GM23338 (cell line): ENCODE measurements around the gene IGF2R. TPM values are rescaled to one million over a fixed set of nuclear protein-coding genes. Genes with fewer than 3 reads are reported as not detected.

Source experiments
- ATAC-seq: fragments of 200-7000 bp; cut with Tn5 transposase; 3 replicates; pipeline ENCODE4 v1.9.1; 2020
- DNase-seq: peaks from one replicate; pipeline ENCODE4 v3.0.0-alpha.2; 2015; ENCODE audit warnings: low spot score
- H2AFZ ChIP-seq: fragments of 200-600 bp; sonication (generic); 2 replicates; pipeline ENCODE4 v1.8.0; 2016; ENCODE audit warnings: antibody characterized with exemption, mild to moderate bottlenecking, moderate library complexity
- H3F3A ChIP-seq: fragments of 200-600 bp; sonication (generic); replicated peaks from 2 replicates; pipeline ENCODE4 v1.8.0; 2017; ENCODE audit warnings: antibody characterized with exemption, mixed run types, low read depth
- H3K27ac ChIP-seq: fragments of 200-600 bp; sonication (generic); 2 replicates; pipeline ENCODE4 v1.6.1; 2016; ENCODE audit warnings: low read depth
- H3K27me3 ChIP-seq: fragments of 200-600 bp; sonication (generic); 2 replicates; pipeline ENCODE4 v1.8.0; 2016; ENCODE audit warnings: mild to moderate bottlenecking, mixed run types, moderate library complexity; ENCODE audit not compliant: insufficient read depth
- H3K36me3 ChIP-seq: fragments of 200-600 bp; sonication (generic); 2 replicates; pipeline ENCODE4 v1.8.0; 2016; ENCODE audit warnings: mild to moderate bottlenecking; ENCODE audit not compliant: insufficient read depth
- H3K4me1 ChIP-seq: fragments of 200-600 bp; sonication (generic); 2 replicates; pipeline ENCODE4 v1.8.0; 2016; ENCODE audit warnings: mild to moderate bottlenecking, moderate library complexity; ENCODE audit not compliant: insufficient read depth
- H3K4me2 ChIP-seq: fragments of 200-600 bp; sonication (generic); 2 replicates; pipeline ENCODE4 v1.7.1; 2017; ENCODE audit warnings: mixed run types
- H3K4me3 ChIP-seq: fragments of 200-600 bp; sonication (generic); 2 replicates; pipeline ENCODE4 v1.6.1; 2016; ENCODE audit warnings: mixed run types
- H3K79me2 ChIP-seq: fragments of 200-600 bp; sonication (generic); replicated peaks from 2 replicates; pipeline ENCODE4 v1.8.0; 2017; ENCODE audit warnings: mild to moderate bottlenecking; ENCODE audit not compliant: insufficient read depth
- H3K9me2 ChIP-seq: fragments of 200-600 bp; sonication (generic); 2 replicates; pipeline ENCODE4 v1.8.0; 2017; ENCODE audit not compliant: insufficient read depth
- H4K20me1 ChIP-seq: fragments of 200-600 bp; sonication (generic); replicated peaks from 2 replicates; pipeline ENCODE4 v1.8.0; 2017; ENCODE audit warnings: mild to moderate bottlenecking; ENCODE audit not compliant: insufficient read depth
- H3K27ac Mint-ChIP-seq: 2 replicates; pipeline ENCODE4 v1.8.0; 2020; ENCODE audit warnings: inconsistent platforms, mild to moderate bottlenecking, moderate library complexity, mixed read lengths
- H3K27me3 Mint-ChIP-seq: 3 replicates; pipeline ENCODE4 v1.8.0; 2022; ENCODE audit warnings: low read depth, mild to moderate bottlenecking, moderate library complexity, mixed read lengths, inconsistent platforms; ENCODE audit not compliant: insufficient read depth, poor library complexity
- H3K36me3 Mint-ChIP-seq: 3 replicates; pipeline ENCODE4 v1.8.0; 2021; ENCODE audit warnings: low read depth, mild to moderate bottlenecking, inconsistent platforms, moderate library complexity, mixed read lengths
- H3K4me1 Mint-ChIP-seq: 3 replicates; pipeline ENCODE4 v1.8.0; 2020; ENCODE audit warnings: mild to moderate bottlenecking, inconsistent platforms, mixed read lengths
- H3K4me3 Mint-ChIP-seq: 3 replicates; pipeline ENCODE4 v1.8.0; 2021; ENCODE audit warnings: moderate library complexity, mild to moderate bottlenecking, inconsistent platforms, mixed read lengths
- H3K9me3 Mint-ChIP-seq: 3 replicates; pipeline ENCODE4 v1.8.0; 2020; ENCODE audit warnings: moderate library complexity, mild to moderate bottlenecking, inconsistent platforms, mixed read lengths
- CREB1 ChIP-seq: fragments of 250-450 bp; sonication (Bioruptor Pico); IDR thresholded peaks from 2 replicates; pipeline ENCODE4 v1.5.0; 2020; ENCODE audit warnings: low read depth, mild to moderate bottlenecking, moderate library complexity
- EZH2 ChIP-seq: fragments of 200-600 bp; sonication (generic); IDR thresholded peaks from one replicate; pipeline ENCODE4 v1.8.0; 2017; ENCODE audit warnings: antibody characterized with exemption, mild to moderate bottlenecking, low read depth; ENCODE audit not compliant: unreplicated experiment
- EZH2phosphoT487 ChIP-seq: fragments of 200-600 bp; sonication (generic); IDR thresholded peaks from one replicate; pipeline ENCODE4 v1.8.1; 2018; ENCODE audit warnings: antibody characterized with exemption; ENCODE audit not compliant: unreplicated experiment
- JUNB ChIP-seq: IDR thresholded peaks from one replicate; pipeline ENCODE4 v1.6.1; 2016; ENCODE audit warnings: antibody characterized with exemption; ENCODE audit not compliant: unreplicated experiment
- NANOG ChIP-seq: IDR thresholded peaks from 2 replicates; pipeline ENCODE4 v1.6.1; 2016; ENCODE audit warnings: antibody characterized with exemption, borderline replicate concordance
- POLR2AphosphoS5 ChIP-seq: IDR thresholded peaks from 2 replicates; pipeline ENCODE4 v1.6.1; 2016; ENCODE audit warnings: antibody characterized with exemption, low read depth
- STAT1 ChIP-seq: IDR thresholded peaks from one replicate; pipeline ENCODE4 v1.6.1; 2016; ENCODE audit warnings: antibody characterized with exemption; ENCODE audit not compliant: unreplicated experiment
- ZNF114 ChIP-seq: fragments of 250-450 bp; sonication (Bioruptor Pico); IDR thresholded peaks from 2 replicates; pipeline ENCODE4 v1.5.0; 2020; ENCODE audit warnings: mild to moderate bottlenecking, moderate library complexity
- ZNF331 ChIP-seq: fragments of 250-450 bp; sonication (Bioruptor Pico); IDR thresholded peaks from 2 replicates; pipeline ENCODE4 v1.5.0; 2020; ENCODE audit warnings: low read depth, mild to moderate bottlenecking, moderate library complexity
- polyA plus RNA-seq: library from polyadenylated mRNA; unstranded; fragments of >200 nt; fragmentation: Nextera tagmentation; extraction: Ambion mirVana; gene quantifications from 2 replicates; pipeline ENCODE4 v1.2.1, GENCODE V29; 2016
- total RNA-seq: library from RNA; depleted of rRNA; stranded (reverse); fragments of >200 nt; shearing (Covaris generic); gene quantifications from 2 replicates; pipeline ENCODE4 v1.2.3, GENCODE V29; 2014
- TF ChIP-seq, protein P1 (sequence below): fragments of 250-450 bp; sonication (Bioruptor Pico); IDR thresholded peaks from 2 replicates; pipeline ENCODE4 v1.5.0; 2020; ENCODE audit warnings: mild to moderate bottlenecking, moderate library complexity
- TF ChIP-seq, protein P2 (sequence below), 2 experiments: fragments of 200-600 bp in 1 of 2; sonication (generic) in 1 of 2; conservative IDR thresholded peaks; 2 replicates each; pipeline versions ENCODE4 v1.5.1 to v1.6.1; 2016 to 2017; ENCODE audit warnings: antibody characterized with exemption in 2 of 2, low read depth in 2 of 2, mild to moderate bottlenecking in 2 of 2, moderate library complexity in 1 of 2
- TF ChIP-seq, protein P3 (sequence below): IDR thresholded peaks from one replicate; pipeline ENCODE4 v1.6.1; 2018; ENCODE audit warnings: antibody characterized with exemption; ENCODE audit not compliant: unreplicated experiment
- TF ChIP-seq, protein P4 (sequence below): IDR thresholded peaks from 2 replicates; pipeline ENCODE4 v1.6.1; 2016; ENCODE audit warnings: antibody characterized with exemption

Gene IGF2R
- total and polyA plus RNA-seq, 2 experiments from 2014 or later, result 12.5 to 76.4 TPM

DNA sequence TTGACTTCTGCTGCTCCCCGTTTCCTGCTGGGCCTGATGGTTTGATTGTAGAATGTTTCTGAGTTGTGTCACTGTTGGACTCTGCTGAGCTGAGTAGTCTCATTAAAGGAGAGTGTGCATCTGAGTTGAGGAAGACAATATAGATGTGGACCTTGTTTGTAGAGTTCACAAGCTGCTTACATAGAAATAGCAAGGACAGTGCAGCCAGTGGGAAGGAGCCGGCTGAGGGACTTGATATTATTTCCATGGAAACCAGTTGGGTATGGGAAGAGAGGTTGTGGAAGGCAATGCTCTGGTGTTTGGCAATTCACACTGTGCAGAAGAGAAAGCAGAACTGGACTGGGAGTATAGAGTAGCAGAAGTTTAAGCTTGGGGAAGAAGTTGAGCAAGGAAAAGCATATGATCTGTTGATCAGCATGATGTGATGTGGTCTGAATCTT lies 14.8 kb downstream of the IGF2R start:
- Mint-ChIP-seq H3K9me3 (no peaks in the 10 kb centered on the region), H3K4me1 (peaks cover 50% of the 10 kb centered on the region), H3K27me3 (peaks cover 7% of the 10 kb centered on the region), H3K27ac (no peak overlapping the region), H3K4me3 (no peak overlapping the region), H3K36me3 (no peaks in the 10 kb centered on the region)
- H3K27me3 ChIP-seq, result no peaks in the 10 kb centered on the region
- no peaks in the 10 kb centered on the region for H3K9me2 ChIP-seq
- H3K36me3 ChIP-seq, result no peaks in the 10 kb centered on the region
- no peak overlapping the region for H3K4me2 ChIP-seq
- DNase-seq, result no peak
- no peak overlapping the region for H2AFZ ChIP-seq
- H3F3A ChIP-seq, result no peaks in the 10 kb centered on the region
- H3K79me2 ChIP-seq, result peaks cover 100% of the 10 kb centered on the region
- ATAC-seq, result no peak
- H4K20me1 ChIP-seq, result peaks cover 58% of the 10 kb centered on the region
- H3K4me1 ChIP-seq, result peaks cover 31% of the 10 kb centered on the region
- no peak overlapping the region for H3K4me3 ChIP-seq
- TF ChIP-seq, protein P1, sequence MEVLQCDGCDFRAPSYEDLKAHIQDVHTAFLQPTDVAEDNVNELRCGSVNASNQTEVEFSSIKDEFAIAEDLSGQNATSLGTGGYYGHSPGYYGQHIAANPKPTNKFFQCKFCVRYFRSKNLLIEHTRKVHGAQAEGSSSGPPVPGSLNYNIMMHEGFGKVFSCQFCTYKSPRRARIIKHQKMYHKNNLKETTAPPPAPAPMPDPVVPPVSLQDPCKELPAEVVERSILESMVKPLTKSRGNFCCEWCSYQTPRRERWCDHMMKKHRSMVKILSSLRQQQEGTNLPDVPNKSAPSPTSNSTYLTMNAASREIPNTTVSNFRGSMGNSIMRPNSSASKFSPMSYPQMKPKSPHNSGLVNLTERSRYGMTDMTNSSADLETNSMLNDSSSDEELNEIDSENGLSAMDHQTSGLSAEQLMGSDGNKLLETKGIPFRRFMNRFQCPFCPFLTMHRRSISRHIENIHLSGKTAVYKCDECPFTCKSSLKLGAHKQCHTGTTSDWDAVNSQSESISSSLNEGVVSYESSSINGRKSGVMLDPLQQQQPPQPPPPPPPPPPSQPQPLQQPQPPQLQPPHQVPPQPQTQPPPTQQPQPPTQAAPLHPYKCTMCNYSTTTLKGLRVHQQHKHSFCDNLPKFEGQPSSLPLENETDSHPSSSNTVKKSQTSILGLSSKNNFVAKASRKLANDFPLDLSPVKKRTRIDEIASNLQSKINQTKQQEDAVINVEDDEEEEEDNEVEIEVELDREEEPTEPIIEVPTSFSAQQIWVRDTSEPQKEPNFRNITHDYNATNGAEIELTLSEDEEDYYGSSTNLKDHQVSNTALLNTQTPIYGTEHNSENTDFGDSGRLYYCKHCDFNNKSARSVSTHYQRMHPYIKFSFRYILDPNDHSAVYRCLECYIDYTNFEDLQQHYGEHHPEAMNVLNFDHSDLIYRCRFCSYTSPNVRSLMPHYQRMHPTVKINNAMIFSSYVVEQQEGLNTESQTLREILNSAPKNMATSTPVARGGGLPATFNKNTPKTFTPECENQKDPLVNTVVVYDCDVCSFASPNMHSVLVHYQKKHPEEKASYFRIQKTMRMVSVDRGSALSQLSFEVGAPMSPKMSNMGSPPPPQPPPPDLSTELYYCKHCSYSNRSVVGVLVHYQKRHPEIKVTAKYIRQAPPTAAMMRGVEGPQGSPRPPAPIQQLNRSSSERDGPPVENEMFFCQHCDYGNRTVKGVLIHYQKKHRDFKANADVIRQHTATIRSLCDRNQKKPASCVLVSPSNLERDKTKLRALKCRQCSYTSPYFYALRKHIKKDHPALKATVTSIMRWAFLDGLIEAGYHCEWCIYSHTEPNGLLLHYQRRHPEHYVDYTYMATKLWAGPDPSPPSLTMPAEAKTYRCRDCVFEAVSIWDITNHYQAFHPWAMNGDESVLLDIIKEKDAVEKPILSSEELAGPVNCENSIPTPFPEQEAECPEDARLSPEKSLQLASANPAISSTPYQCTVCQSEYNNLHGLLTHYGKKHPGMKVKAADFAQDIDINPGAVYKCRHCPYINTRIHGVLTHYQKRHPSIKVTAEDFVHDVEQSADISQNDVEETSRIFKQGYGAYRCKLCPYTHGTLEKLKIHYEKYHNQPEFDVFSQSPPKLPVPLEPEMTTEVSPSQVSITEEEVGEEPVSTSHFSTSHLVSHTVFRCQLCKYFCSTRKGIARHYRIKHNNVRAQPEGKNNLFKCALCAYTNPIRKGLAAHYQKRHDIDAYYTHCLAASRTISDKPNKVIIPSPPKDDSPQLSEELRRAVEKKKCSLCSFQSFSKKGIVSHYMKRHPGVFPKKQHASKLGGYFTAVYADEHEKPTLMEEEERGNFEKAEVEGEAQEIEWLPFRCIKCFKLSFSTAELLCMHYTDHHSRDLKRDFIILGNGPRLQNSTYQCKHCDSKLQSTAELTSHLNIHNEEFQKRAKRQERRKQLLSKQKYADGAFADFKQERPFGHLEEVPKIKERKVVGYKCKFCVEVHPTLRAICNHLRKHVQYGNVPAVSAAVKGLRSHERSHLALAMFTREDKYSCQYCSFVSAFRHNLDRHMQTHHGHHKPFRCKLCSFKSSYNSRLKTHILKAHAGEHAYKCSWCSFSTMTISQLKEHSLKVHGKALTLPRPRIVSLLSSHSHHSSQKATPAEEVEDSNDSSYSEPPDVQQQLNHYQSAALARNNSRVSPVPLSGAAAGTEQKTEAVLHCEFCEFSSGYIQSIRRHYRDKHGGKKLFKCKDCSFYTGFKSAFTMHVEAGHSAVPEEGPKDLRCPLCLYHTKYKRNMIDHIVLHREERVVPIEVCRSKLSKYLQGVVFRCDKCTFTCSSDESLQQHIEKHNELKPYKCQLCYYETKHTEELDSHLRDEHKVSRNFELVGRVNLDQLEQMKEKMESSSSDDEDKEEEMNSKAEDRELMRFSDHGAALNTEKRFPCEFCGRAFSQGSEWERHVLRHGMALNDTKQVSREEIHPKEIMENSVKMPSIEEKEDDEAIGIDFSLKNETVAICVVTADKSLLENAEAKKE (CRISPR knock-in tag), result no peak
- no peak for TF ChIP-seq CREB1 (CRISPR knock-in tag)
- TF ChIP-seq, protein P2, sequence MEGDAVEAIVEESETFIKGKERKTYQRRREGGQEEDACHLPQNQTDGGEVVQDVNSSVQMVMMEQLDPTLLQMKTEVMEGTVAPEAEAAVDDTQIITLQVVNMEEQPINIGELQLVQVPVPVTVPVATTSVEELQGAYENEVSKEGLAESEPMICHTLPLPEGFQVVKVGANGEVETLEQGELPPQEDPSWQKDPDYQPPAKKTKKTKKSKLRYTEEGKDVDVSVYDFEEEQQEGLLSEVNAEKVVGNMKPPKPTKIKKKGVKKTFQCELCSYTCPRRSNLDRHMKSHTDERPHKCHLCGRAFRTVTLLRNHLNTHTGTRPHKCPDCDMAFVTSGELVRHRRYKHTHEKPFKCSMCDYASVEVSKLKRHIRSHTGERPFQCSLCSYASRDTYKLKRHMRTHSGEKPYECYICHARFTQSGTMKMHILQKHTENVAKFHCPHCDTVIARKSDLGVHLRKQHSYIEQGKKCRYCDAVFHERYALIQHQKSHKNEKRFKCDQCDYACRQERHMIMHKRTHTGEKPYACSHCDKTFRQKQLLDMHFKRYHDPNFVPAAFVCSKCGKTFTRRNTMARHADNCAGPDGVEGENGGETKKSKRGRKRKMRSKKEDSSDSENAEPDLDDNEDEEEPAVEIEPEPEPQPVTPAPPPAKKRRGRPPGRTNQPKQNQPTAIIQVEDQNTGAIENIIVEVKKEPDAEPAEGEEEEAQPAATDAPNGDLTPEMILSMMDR (conservative IDR thresholded peaks at IDR 0.05; ENCODE audit: low read depth in 2 of 2), result no peak
- no peak for TF ChIP-seq ZNF331 (CRISPR knock-in tag)
- TF ChIP-seq JUNB, result no peak
- TF ChIP-seq EZH2, result no peak
- TF ChIP-seq STAT1, result no peak
- TF ChIP-seq ZNF114 (CRISPR knock-in tag), result no peak
- TF ChIP-seq, protein P3, sequence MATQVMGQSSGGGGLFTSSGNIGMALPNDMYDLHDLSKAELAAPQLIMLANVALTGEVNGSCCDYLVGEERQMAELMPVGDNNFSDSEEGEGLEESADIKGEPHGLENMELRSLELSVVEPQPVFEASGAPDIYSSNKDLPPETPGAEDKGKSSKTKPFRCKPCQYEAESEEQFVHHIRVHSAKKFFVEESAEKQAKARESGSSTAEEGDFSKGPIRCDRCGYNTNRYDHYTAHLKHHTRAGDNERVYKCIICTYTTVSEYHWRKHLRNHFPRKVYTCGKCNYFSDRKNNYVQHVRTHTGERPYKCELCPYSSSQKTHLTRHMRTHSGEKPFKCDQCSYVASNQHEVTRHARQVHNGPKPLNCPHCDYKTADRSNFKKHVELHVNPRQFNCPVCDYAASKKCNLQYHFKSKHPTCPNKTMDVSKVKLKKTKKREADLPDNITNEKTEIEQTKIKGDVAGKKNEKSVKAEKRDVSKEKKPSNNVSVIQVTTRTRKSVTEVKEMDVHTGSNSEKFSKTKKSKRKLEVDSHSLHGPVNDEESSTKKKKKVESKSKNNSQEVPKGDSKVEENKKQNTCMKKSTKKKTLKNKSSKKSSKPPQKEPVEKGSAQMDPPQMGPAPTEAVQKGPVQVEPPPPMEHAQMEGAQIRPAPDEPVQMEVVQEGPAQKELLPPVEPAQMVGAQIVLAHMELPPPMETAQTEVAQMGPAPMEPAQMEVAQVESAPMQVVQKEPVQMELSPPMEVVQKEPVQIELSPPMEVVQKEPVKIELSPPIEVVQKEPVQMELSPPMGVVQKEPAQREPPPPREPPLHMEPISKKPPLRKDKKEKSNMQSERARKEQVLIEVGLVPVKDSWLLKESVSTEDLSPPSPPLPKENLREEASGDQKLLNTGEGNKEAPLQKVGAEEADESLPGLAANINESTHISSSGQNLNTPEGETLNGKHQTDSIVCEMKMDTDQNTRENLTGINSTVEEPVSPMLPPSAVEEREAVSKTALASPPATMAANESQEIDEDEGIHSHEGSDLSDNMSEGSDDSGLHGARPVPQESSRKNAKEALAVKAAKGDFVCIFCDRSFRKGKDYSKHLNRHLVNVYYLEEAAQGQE, result no peak
- TF ChIP-seq EZH2phosphoT487, result no peak
- TF ChIP-seq NANOG, result no peak
- TF ChIP-seq POLR2AphosphoS5, result no peak
- TF ChIP-seq, protein P4, sequence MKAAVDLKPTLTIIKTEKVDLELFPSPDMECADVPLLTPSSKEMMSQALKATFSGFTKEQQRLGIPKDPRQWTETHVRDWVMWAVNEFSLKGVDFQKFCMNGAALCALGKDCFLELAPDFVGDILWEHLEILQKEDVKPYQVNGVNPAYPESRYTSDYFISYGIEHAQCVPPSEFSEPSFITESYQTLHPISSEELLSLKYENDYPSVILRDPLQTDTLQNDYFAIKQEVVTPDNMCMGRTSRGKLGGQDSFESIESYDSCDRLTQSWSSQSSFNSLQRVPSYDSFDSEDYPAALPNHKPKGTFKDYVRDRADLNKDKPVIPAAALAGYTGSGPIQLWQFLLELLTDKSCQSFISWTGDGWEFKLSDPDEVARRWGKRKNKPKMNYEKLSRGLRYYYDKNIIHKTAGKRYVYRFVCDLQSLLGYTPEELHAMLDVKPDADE, result no peak
- no peak overlapping the region for H3K27ac ChIP-seq
